T-cell (primary cell): ENCODE data around the gene AFF4. TPM values are rescaled to one million over a fixed set of nuclear protein-coding genes. Genes with fewer than 3 reads are reported as not detected.
"Not testable (repeated sequence)": the region's sequence is repeated elsewhere in the genome, so short reads cannot be mapped to it uniquely, and the experiment has no call there.

Source experiments
- ATAC-seq, 4 experiments: fragments of 200-7000 bp in 3 of 4; fragments of 150-1000 bp in 1 of 4; cut with Tn5 transposase; replicated peaks in 1 of 4; 1 replicate in 3 of 4; 2 replicates in 1 of 4; pipeline ENCODE4 v1.10.0; 2021; ENCODE audit warnings: moderate library complexity in 3 of 4, mild to moderate bottlenecking in 2 of 4, moderate number of reproducible peaks in 1 of 4
- CTCF ChIA-PET, 2 donors: fragments of 300-600 bp; sonication (Branson Sonifier 250); formaldehyde crosslinking; loops; one replicate each; lab custom pipeline; 2022; ENCODE audit warnings: antibody characterized with exemption in 2 of 2; lab: Charles Lee
- POLR2A ChIA-PET, 2 donors: fragments of 300-600 bp; sonication (Branson Sonifier 250); formaldehyde crosslinking; loops; one replicate each; lab custom pipeline; 2022; ENCODE audit warnings: antibody characterized with exemption in 2 of 2; lab: Charles Lee
- DNase-seq, 35 experiments: peaks; one replicate each; pipeline versions ENCODE4 v3.0.0 to v3.0.0-alpha.2; 2013 to 2023
- H3K27ac ChIP-seq: one replicate; pipeline ENCODE4 v1.5.1; 2013; ENCODE audit warnings: low read length
- H3K27me3 ChIP-seq, 2 experiments: replicated peaks in 1 of 2; 1 replicate in 1 of 2; 2 replicates in 1 of 2; pipeline versions ENCODE4 v1.6.1 to v1.7.0; 2013; ENCODE audit warnings: low read length in 1 of 2, mixed read lengths in 1 of 2; ENCODE audit not compliant: control insufficient read depth in 2 of 2, insufficient read depth in 2 of 2; ENCODE audit errors: extremely low read depth in 1 of 2
- H3K36me3 ChIP-seq, 2 donors: 1 replicate in 1 of 2; 2 replicates in 1 of 2; pipeline versions ENCODE4 v1.6.1 to v1.7.0; 2013; ENCODE audit warnings: low read length in 1 of 2; ENCODE audit not compliant: control insufficient read depth in 2 of 2, insufficient read depth in 1 of 2; ENCODE audit errors: extremely low read depth in 1 of 2
- H3K4me1 ChIP-seq, 2 experiments: 1 replicate in 1 of 2; 2 replicates in 1 of 2; pipeline versions ENCODE4 v1.6.1 to v1.7.0; 2013; ENCODE audit warnings: low read length in 2 of 2, mixed read lengths in 1 of 2; ENCODE audit not compliant: insufficient read depth in 2 of 2, control insufficient read depth in 1 of 2; ENCODE audit errors: extremely low read depth in 1 of 2
- H3K4me3 ChIP-seq, 2 donors: 1 replicate in 1 of 2; 2 replicates in 1 of 2; pipeline versions ENCODE4 v1.5.1 to v1.7.0; 2013; ENCODE audit warnings: mild to moderate bottlenecking in 2 of 2, low read length in 1 of 2, moderate library complexity in 1 of 2; ENCODE audit not compliant: control insufficient read depth in 1 of 2; ENCODE audit errors: extremely low read depth in 1 of 2
- H3K9me3 ChIP-seq: 2 replicates; pipeline ENCODE4 v1.7.0; 2013
- H3K27ac Mint-ChIP-seq, 2 donors: one replicate each; pipeline ENCODE4 v1.8.0; 2020 to 2021; ENCODE audit warnings: mild to moderate bottlenecking in 2 of 2, mixed read lengths in 2 of 2
- H3K27me3 Mint-ChIP-seq, 2 donors: one replicate each; pipeline ENCODE4 v1.8.0; 2021 to 2022; ENCODE audit warnings: mixed read lengths in 2 of 2
- H3K36me3 Mint-ChIP-seq: one replicate; pipeline ENCODE4 v1.8.0; 2021; ENCODE audit warnings: mixed read lengths
- H3K4me1 Mint-ChIP-seq, 3 donors: one replicate each; pipeline ENCODE4 v1.8.0; 2020 to 2022; ENCODE audit warnings: mixed read lengths in 3 of 3, mild to moderate bottlenecking in 1 of 3
- H3K4me3 Mint-ChIP-seq, 3 donors: one replicate each; pipeline ENCODE4 v1.8.0; 2020 to 2022; ENCODE audit warnings: mild to moderate bottlenecking in 3 of 3, mixed read lengths in 3 of 3, moderate library complexity in 3 of 3
- H3K9me3 Mint-ChIP-seq, 3 donors: one replicate each; pipeline ENCODE4 v1.8.0; 2020 to 2022; ENCODE audit warnings: mixed read lengths in 3 of 3
- WGBS: methylation state at CpG from one replicate; pipeline ENCODE4 v1.1.5; 2013; ENCODE audit warnings: missing lambda C conversion rate; ENCODE audit not compliant: insufficient coverage; 5-methylcytosine and 5-hydroxymethylcytosine counted together
- total RNA-seq, 35 experiments: library from RNA in 6 of 35; stranded (reverse) in 6 of 35; fragments of 120-200 nt in 1 of 35; gene quantifications; one replicate each; pipeline versions ENCODE4 v1.2.1 to v1.2.4 and lab custom pipeline; 2013 to 2026

AFF4 gene
- total RNA-seq, 5 donors from 2014 or later (not counting 1 experiment from before 2014, with no cell fraction given), result 44.2 to 74.1 (median 53.0) TPM

- no peaks in the 10 kb centered on the region for H3K27me3 Mint-ChIP-seq
- no peaks in the 10 kb centered on the region for H3K27me3 ChIP-seq
- ChIA-PET POLR2A (no interaction called here), CTCF (interaction anchor here (0.5 to 0.7 kb wide), 2 partner anchors 54 to 1633 kb away, joined by 3 to 5 read pairs; no protein-coding TSS in a partner anchor)
- no peaks in the 10 kb centered on the region for H3K4me1 ChIP-seq
- peaks cover 0 to 2% (median 0%) of the 10 kb centered on the region in 3 donors for H3K4me1 Mint-ChIP-seq
- ATAC-seq, result no peak
- H3K9me3 ChIP-seq, result no peaks in the 10 kb centered on the region
- H3K27ac ChIP-seq, result no peak overlapping the region
- no peaks in the 10 kb centered on the region for H3K9me3 Mint-ChIP-seq
- H3K4me3 Mint-ChIP-seq, result no peak overlapping the region
- H3K36me3 Mint-ChIP-seq, result peaks cover 12% of the 10 kb centered on the region
- H3K36me3 ChIP-seq, result peaks cover 0 to 15% of the 10 kb centered on the region in 2 donors
- no peak overlapping the region for H3K27ac Mint-ChIP-seq
- H3K4me3 ChIP-seq, result no peak overlapping the region
- WGBS, result no CpG with 5 or more reads among the region's 1 CpG
- no peak for DNase-seq
These were observed 32.9 kb upstream of the AFF4 start for GRCh38 chr5:132996307-132996706.

GRCh38 chr5:132987531-132988408 is 24.3 kb upstream of the AFF4 start:
- Histone ChIP-seq H3K9me3 (no peaks in the 10 kb centered on the region), H3K27me3 (peaks cover 0 to 2% of the 10 kb centered on the region in 2 experiments), H3K36me3 (no peaks in the 10 kb centered on the region), H3K27ac (no peak overlapping the region), H3K4me3 (no peak overlapping the region), H3K4me1 (no peaks in the 10 kb centered on the region)
- H3K27me3 Mint-ChIP-seq, result no peaks in the 10 kb centered on the region
- no peaks in the 10 kb centered on the region for H3K4me1 Mint-ChIP-seq
- no peaks in the 10 kb centered on the region for H3K9me3 Mint-ChIP-seq
- H3K36me3 Mint-ChIP-seq, result no peaks in the 10 kb centered on the region
- ChIA-PET CTCF (no interaction called here), POLR2A (no interaction called here)
- no peak overlapping the region for H3K4me3 Mint-ChIP-seq
- no peak overlapping the region for H3K27ac Mint-ChIP-seq
- DNase-seq (no peak), ATAC-seq (no peak)
- WGBS, result 93% methylated on average over 17 of the region's 28 CpGs

- H3K27ac Mint-ChIP-seq, H3K36me3 ChIP-seq, POLR2A ChIA-PET, H3K4me1 ChIP-seq, ATAC-seq, H3K27me3 ChIP-seq, CTCF ChIA-PET, DNase-seq, H3K27me3 Mint-ChIP-seq, H3K9me3 Mint-ChIP-seq, H3K27ac ChIP-seq, H3K4me1 Mint-ChIP-seq, H3K9me3 ChIP-seq, H3K36me3 Mint-ChIP-seq, H3K4me3 Mint-ChIP-seq, H3K4me3 ChIP-seq: not testable (repeated sequence)
- WGBS, result no CpG with 5 or more reads among the region's 30 CpGs
These were observed 19.5 kb upstream of the AFF4 start for GRCh38 chr5:132982971-132983370.

DNA sequence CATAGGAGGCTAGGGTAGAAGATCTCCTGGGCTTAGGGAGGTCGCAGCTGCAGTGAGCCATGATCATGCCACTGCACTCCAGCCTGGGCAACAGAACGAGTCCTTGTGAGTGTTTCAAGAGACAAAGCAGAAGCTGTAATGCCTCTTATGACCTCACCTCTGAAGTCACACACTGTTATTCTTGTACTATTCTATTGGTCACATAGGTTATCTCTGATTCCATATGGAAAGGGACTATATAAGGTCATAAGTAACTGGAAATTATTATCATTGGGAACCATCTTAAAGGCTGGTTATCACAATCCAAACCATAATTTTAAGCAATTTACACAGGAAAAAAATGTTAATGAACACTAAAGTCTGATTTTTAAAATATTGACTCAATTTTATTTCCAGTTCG is 17.9 kb upstream of the AFF4 start:
- no peaks in the 10 kb centered on the region for H3K9me3 ChIP-seq
- no peak overlapping the region for H3K27ac ChIP-seq
- ChIA-PET CTCF (no interaction called here), POLR2A (no interaction called here)
- H3K36me3 ChIP-seq, result no peaks in the 10 kb centered on the region
- WGBS, result 86% methylated on average over 1 of the region's 3 CpGs
- H3K27me3 ChIP-seq, result peaks cover 0 to 2% of the 10 kb centered on the region in 2 experiments
- H3K36me3 Mint-ChIP-seq, result no peaks in the 10 kb centered on the region
- no peaks in the 10 kb centered on the region for H3K4me1 Mint-ChIP-seq
- no peaks in the 10 kb centered on the region for H3K27me3 Mint-ChIP-seq
- no peak overlapping the region for H3K4me3 ChIP-seq
- H3K27ac Mint-ChIP-seq, result no peak overlapping the region
- no peaks in the 10 kb centered on the region for H3K4me1 ChIP-seq
- H3K4me3 Mint-ChIP-seq, result no peak overlapping the region
- DNase-seq (no peak), ATAC-seq (no peak)
- peaks cover 4 to 6% (median 4%) of the 10 kb centered on the region in 3 donors for H3K9me3 Mint-ChIP-seq

DNA sequence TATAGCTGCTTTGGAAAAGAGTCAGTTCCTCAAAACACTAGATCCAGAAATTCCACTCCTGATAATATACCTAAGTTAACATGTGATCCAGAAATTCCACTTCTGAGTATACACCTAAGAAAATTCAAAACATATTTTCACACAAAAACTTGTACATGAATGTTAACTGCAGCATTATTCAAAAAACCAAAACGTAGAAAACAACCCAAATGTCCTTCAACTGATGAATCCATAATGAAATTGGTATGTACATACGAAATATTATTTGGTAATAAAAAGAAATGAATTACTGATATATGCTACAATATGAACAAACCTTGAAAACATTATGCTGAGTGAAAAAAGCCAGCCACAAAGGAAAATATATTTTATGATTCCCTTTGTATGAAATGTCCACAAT is 16.5 kb upstream of the AFF4 start:
- no CpG with 5 or more reads among the region's 2 CpGs for WGBS
- DNase-seq (no peak), ATAC-seq (no peak)
- H3K4me3 ChIP-seq, result no peak overlapping the region
- ChIA-PET POLR2A (no interaction called here), CTCF (no interaction called here)
- no peak overlapping the region for H3K27ac ChIP-seq
- no peaks in the 10 kb centered on the region for H3K27me3 Mint-ChIP-seq
- no peaks in the 10 kb centered on the region for H3K4me1 ChIP-seq
- H3K4me1 Mint-ChIP-seq, result no peaks in the 10 kb centered on the region
- no peak overlapping the region for H3K4me3 Mint-ChIP-seq
- H3K27ac Mint-ChIP-seq, result no peak overlapping the region
- no peaks in the 10 kb centered on the region for H3K9me3 ChIP-seq
- peaks cover 0 to 2% of the 10 kb centered on the region in 2 experiments for H3K27me3 ChIP-seq
- H3K36me3 ChIP-seq, result no peaks in the 10 kb centered on the region
- H3K36me3 Mint-ChIP-seq, result no peaks in the 10 kb centered on the region
- peaks cover 4 to 7% (median 4%) of the 10 kb centered on the region in 3 donors for H3K9me3 Mint-ChIP-seq

- Histone ChIP-seq H3K36me3 (no peaks in the 10 kb centered on the region), H3K9me3 (no peaks in the 10 kb centered on the region), H3K4me3 (no peak overlapping the region), H3K27ac (no peak overlapping the region), H3K4me1 (no peaks in the 10 kb centered on the region), H3K27me3 (peaks cover 0 to 2% of the 10 kb centered on the region in 2 experiments)
- ChIA-PET POLR2A (no interaction called here), CTCF (no interaction called here)
- no peak overlapping the region for H3K27ac Mint-ChIP-seq
- H3K9me3 Mint-ChIP-seq, result peaks cover 4 to 7% (median 4%) of the 10 kb centered on the region in 3 donors
- no peaks in the 10 kb centered on the region for H3K27me3 Mint-ChIP-seq
- no peak overlapping the region for H3K4me3 Mint-ChIP-seq
- H3K4me1 Mint-ChIP-seq, result no peaks in the 10 kb centered on the region
- WGBS, result 90% methylated on average over 2 of the region's 3 CpGs
- ATAC-seq (no peak), DNase-seq (no peak)
- H3K36me3 Mint-ChIP-seq, result no peaks in the 10 kb centered on the region
These were observed 16.0 kb upstream of the AFF4 start for GRCh38 chr5:132979367-132979940.
